SK-N-SH treated with all-trans-retinoic acid at 6 μM for 48 hours (cell line): ENCODE results near the gene FRS2.

ENCODE experiments used
- ATAC-seq: fragments of 200-7000 bp; cut with Tn5 transposase; 3 replicates; pipeline ENCODE4 v1.9.1; 2020; ENCODE audit warnings: mild to moderate bottlenecking, moderate library complexity
- ARNTL ChIP-seq: fragments of 450-650 bp; formaldehyde crosslinking; IDR thresholded peaks from 2 replicates; pipeline ENCODE4 v1.5.0; 2020; ENCODE audit warnings: low read depth, mild to moderate bottlenecking, moderate library complexity, borderline replicate concordance
- CSDC2 ChIP-seq: fragments of 250-450 bp; sonication (Bioruptor Pico); IDR thresholded peaks from 2 replicates; pipeline ENCODE4 v1.5.0; 2020; ENCODE audit warnings: mild to moderate bottlenecking, moderate library complexity
- ESRRG ChIP-seq: fragments of 250-450 bp; sonication (Bioruptor Pico); IDR thresholded peaks from 2 replicates; pipeline ENCODE4 v1.6.1; 2021; ENCODE audit warnings: mild to moderate bottlenecking
- GLIS3 ChIP-seq: fragments of 250-450 bp; sonication (Bioruptor Pico); IDR thresholded peaks from 2 replicates; pipeline ENCODE4 v1.5.0; 2020; ENCODE audit warnings: mild to moderate bottlenecking, moderate library complexity
- ISL1 ChIP-seq: fragments of 250-450 bp; sonication (Bioruptor Pico); IDR thresholded peaks from 2 replicates; pipeline ENCODE4 v2.1.2; 2022; ENCODE audit warnings: mild to moderate bottlenecking, moderate library complexity
- OSR1 ChIP-seq: fragments of 250-450 bp; sonication (Bioruptor Pico); IDR thresholded peaks from 2 replicates; pipeline ENCODE4 v1.8.0; 2022; ENCODE audit warnings: moderate library complexity, mild to moderate bottlenecking, inconsistent platforms
- POU6F1 ChIP-seq: fragments of 250-450 bp; sonication (Bioruptor Pico); IDR thresholded peaks from 2 replicates; pipeline ENCODE4 v1.8.0; 2021; ENCODE audit warnings: low read depth, mild to moderate bottlenecking, moderate library complexity, borderline replicate concordance
- RARB ChIP-seq: fragments of 250-450 bp; sonication (Bioruptor Pico); IDR thresholded peaks from 2 replicates; pipeline ENCODE4 v1.8.0; 2021; ENCODE audit warnings: mild to moderate bottlenecking, moderate library complexity
- ZFP3 ChIP-seq: fragments of 250-450 bp; sonication (Bioruptor Pico); IDR thresholded peaks from 2 replicates; pipeline ENCODE4 v1.5.0; 2020; ENCODE audit warnings: mild to moderate bottlenecking, moderate library complexity
- ZNF565 ChIP-seq: fragments of 450-650 bp; formaldehyde crosslinking; conservative IDR thresholded peaks from 2 replicates; pipeline ENCODE4 v1.5.0; 2020; ENCODE audit warnings: low read depth, mild to moderate bottlenecking, moderate library complexity
- ZNF70 ChIP-seq: fragments of 450-650 bp; formaldehyde crosslinking; IDR thresholded peaks from 2 replicates; pipeline ENCODE4 v1.5.0; 2020; ENCODE audit warnings: mild to moderate bottlenecking, moderate library complexity
- TF ChIP-seq, protein P1 (sequence below): fragments of 250-450 bp; sonication (Bioruptor Pico); IDR thresholded peaks from 2 replicates; pipeline ENCODE4 v1.5.0; 2020; ENCODE audit warnings: mild to moderate bottlenecking, moderate library complexity
- TF ChIP-seq, protein P2 (sequence below): fragments of 250-450 bp; sonication (Bioruptor Pico); IDR thresholded peaks from 2 replicates; pipeline ENCODE4 v1.5.1; 2020; ENCODE audit warnings: low read depth, mild to moderate bottlenecking, moderate library complexity
- TF ChIP-seq, protein P3 (sequence below): fragments of 250-450 bp; sonication (Bioruptor Pico); IDR thresholded peaks from 2 replicates; pipeline ENCODE4 v1.8.0; 2020; ENCODE audit warnings: mild to moderate bottlenecking, moderate library complexity, borderline replicate concordance

FRS2 gene

DNA sequence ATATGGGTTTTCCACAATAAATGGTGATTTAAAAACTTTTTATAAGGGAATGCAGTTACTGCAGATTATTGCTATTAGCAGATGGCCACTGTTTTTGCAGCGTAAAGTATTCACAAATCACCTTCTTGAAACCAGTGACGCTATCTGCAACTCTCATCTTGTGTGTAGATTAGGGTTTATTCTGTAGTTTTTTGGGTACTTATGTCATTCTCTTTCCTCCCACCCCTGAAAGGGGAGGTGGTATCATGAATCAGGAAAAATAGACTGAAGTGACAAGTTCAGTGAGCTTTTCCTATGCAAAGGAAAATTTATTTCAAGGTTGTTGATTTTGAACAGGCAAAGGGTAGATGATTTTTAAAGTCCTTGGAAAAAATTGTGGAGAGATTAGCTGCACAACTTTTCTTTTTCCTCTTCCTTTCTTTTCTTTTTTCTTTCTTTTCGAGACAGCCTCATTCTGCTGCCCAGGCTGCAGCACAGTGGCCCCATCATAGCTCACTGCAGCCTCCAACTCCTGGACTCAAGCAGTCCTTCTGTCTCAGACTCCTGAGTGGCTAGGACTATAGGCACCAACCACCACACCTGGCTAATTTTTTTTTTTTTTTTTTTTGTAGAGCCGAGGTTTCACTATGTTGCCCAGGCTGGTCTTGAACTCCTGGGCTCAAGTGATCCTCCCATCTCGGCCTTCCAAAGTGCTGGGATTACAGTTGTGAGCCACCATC, 1.6 kb downstream of the FRS2 start:
- ATAC-seq, result no peak
- TF ChIP-seq CSDC2 (CRISPR knock-in tag), result no peak
- TF ChIP-seq, protein P1, sequence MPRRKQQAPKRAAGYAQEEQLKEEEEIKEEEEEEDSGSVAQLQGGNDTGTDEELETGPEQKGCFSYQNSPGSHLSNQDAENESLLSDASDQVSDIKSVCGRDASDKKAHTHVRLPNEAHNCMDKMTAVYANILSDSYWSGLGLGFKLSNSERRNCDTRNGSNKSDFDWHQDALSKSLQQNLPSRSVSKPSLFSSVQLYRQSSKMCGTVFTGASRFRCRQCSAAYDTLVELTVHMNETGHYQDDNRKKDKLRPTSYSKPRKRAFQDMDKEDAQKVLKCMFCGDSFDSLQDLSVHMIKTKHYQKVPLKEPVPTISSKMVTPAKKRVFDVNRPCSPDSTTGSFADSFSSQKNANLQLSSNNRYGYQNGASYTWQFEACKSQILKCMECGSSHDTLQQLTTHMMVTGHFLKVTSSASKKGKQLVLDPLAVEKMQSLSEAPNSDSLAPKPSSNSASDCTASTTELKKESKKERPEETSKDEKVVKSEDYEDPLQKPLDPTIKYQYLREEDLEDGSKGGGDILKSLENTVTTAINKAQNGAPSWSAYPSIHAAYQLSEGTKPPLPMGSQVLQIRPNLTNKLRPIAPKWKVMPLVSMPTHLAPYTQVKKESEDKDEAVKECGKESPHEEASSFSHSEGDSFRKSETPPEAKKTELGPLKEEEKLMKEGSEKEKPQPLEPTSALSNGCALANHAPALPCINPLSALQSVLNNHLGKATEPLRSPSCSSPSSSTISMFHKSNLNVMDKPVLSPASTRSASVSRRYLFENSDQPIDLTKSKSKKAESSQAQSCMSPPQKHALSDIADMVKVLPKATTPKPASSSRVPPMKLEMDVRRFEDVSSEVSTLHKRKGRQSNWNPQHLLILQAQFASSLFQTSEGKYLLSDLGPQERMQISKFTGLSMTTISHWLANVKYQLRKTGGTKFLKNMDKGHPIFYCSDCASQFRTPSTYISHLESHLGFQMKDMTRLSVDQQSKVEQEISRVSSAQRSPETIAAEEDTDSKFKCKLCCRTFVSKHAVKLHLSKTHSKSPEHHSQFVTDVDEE (CRISPR knock-in tag), result no peak
- TF ChIP-seq, protein P2, sequence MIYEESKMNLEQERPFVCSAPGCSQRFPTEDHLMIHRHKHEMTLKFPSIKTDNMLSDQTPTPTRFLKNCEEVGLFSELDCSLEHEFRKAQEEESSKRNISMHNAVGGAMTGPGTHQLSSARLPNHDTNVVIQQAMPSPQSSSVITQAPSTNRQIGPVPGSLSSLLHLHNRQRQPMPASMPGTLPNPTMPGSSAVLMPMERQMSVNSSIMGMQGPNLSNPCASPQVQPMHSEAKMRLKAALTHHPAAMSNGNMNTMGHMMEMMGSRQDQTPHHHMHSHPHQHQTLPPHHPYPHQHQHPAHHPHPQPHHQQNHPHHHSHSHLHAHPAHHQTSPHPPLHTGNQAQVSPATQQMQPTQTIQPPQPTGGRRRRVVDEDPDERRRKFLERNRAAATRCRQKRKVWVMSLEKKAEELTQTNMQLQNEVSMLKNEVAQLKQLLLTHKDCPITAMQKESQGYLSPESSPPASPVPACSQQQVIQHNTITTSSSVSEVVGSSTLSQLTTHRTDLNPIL, result no peak
- TF ChIP-seq ZNF70 (CRISPR knock-in tag), result no peak
- TF ChIP-seq ISL1 (CRISPR knock-in tag), result no peak

DNA sequence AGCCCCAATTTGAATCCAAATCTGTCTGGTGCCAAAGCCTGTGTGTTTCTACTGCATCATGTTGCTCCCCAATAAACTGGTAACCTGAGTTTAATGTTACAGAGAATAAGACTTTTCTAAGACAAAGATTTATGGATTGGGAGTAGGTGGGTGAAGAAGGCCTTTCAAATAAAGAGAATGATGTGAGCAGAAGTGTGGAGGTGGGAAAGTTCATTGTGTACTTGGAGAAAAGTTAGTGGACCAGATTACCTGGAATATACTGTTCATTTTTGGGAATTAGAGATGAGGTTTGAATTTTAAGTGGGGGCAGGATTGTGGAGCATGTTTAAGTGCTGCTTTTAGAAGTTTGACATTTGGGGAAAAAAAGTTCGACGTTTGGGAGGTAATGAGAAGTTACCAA, 3.1 kb downstream of the FRS2 start:
- TF ChIP-seq RARB (CRISPR knock-in tag), result no peak
- no peak for TF ChIP-seq ESRRG (CRISPR knock-in tag)
- TF ChIP-seq OSR1 (CRISPR knock-in tag), result no peak
- no peak for TF ChIP-seq POU6F1 (CRISPR knock-in tag)
- TF ChIP-seq, protein P1 (CRISPR knock-in tag), result no peak
- TF ChIP-seq, protein P3, sequence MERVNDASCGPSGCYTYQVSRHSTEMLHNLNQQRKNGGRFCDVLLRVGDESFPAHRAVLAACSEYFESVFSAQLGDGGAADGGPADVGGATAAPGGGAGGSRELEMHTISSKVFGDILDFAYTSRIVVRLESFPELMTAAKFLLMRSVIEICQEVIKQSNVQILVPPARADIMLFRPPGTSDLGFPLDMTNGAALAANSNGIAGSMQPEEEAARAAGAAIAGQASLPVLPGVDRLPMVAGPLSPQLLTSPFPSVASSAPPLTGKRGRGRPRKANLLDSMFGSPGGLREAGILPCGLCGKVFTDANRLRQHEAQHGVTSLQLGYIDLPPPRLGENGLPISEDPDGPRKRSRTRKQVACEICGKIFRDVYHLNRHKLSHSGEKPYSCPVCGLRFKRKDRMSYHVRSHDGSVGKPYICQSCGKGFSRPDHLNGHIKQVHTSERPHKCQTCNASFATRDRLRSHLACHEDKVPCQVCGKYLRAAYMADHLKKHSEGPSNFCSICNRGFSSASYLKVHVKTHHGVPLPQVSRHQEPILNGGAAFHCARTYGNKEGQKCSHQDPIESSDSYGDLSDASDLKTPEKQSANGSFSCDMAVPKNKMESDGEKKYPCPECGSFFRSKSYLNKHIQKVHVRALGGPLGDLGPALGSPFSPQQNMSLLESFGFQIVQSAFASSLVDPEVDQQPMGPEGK, result no peak
- TF ChIP-seq ISL1 (CRISPR knock-in tag), result no peak
- no peak for TF ChIP-seq GLIS3
- no peak for TF ChIP-seq ARNTL (CRISPR knock-in tag)
- TF ChIP-seq, all 23 proteins: peak for 0
- ATAC-seq, result no peak

- ATAC-seq, result no peak
- TF ChIP-seq ISL1 (CRISPR knock-in tag), result no peak
Measured at GRCh38 chr12:69474456-69474855, 4.3 kb downstream of the FRS2 start.

DNA sequence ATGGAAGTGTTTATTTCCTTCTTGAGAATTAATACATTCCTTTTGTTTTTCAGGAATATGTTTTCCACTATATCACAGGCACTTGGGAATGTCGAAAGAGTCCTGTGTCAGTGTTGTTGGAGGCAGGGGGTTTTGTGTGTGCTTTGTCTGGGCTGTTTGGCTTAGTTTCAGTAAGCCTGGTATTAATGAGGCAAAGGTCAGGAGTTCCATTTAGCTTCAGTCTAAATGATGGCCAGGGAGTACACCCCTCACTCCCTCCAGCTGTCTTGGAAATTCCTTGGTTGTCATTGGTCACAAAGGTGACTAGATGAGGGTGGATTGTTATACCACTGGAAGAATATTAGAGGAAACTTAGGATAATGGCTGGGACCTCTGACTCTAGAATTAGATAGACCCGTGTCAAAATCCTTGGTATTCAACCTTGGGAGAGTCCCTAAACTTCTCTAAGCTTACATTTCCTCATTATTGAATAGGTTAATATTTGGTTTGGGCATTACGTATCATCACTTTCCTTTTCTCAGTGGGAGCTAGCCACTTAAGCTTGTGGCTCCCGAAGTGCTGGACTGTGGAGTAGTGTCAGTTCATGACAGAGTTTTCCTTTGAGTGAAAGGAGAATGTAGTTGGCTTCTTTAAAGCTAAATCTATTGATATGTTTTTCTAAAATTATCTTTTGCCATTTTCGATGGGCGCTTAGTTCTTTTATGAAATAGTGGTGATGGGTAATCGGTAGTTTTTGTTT, 5.2 kb downstream of the FRS2 start:
- TF ChIP-seq ZNF565 (CRISPR knock-in tag) (no peak), POU6F1 (CRISPR knock-in tag) (no peak), ZFP3 (CRISPR knock-in tag) (no peak), OSR1 (CRISPR knock-in tag) (no peak)
- no peak for ATAC-seq
